ENCODE measurements around the gene EPB41L5.

DNA sequence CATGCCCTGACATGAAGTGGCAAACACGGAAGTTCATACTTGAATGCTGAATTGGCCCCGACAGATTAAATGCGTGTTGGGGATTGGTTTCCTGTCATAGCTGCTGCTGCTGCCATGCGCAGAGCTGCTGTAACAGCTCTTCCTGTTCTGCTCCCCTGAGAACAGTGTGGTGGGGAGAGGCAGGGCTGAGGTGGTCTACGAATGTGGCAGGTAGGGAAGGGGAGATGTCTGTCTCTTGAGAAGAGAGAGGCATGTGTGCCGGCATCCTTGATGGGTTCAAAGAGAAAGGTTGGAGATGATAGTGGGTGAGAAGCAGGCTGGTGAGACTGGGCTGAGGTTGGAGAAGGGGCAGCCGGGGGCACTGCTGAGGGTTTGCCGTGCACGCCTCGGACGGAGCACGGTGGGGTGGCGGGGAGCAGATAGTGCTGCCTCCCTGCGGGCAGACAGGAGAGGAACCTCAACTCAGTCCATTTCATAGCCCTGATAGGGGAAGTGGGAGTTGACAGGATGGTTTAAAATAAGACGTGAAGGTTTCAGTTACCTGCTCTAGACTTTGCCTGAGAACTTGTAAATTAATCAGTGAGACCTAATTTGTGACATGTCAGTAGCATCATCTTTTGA is 164.2 kb downstream of the EPB41L5 start:
- TF ChIP-seq POLR2AphosphoS5 (IDR thresholded peaks at IDR 0.05; ENCODE audit: low read length) (peak; percentile 79), MXI1 (IDR thresholded peaks at IDR 0.05; ENCODE audit: low read depth, low read length) (no peak), LARP7 (IDR thresholded peaks at IDR 0.05) (no peak), STAT1 (conservative IDR thresholded peaks at IDR 0.05) (0 out of 2 replicates have a peak, but pooled peaks have one; percentile 48)
- TF ChIP-seq, protein P1, sequence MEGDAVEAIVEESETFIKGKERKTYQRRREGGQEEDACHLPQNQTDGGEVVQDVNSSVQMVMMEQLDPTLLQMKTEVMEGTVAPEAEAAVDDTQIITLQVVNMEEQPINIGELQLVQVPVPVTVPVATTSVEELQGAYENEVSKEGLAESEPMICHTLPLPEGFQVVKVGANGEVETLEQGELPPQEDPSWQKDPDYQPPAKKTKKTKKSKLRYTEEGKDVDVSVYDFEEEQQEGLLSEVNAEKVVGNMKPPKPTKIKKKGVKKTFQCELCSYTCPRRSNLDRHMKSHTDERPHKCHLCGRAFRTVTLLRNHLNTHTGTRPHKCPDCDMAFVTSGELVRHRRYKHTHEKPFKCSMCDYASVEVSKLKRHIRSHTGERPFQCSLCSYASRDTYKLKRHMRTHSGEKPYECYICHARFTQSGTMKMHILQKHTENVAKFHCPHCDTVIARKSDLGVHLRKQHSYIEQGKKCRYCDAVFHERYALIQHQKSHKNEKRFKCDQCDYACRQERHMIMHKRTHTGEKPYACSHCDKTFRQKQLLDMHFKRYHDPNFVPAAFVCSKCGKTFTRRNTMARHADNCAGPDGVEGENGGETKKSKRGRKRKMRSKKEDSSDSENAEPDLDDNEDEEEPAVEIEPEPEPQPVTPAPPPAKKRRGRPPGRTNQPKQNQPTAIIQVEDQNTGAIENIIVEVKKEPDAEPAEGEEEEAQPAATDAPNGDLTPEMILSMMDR (IDR thresholded peaks at IDR 0.05 in 2 of 3, conservative IDR thresholded peaks at IDR 0.05 in 1 of 3; ENCODE audit: control insufficient read depth in 2 of 3, extremely low read depth in 1 of 3, insufficient read depth in 1 of 3, low read depth in 3 of 3, low read length in 3 of 3): peak; percentile 72 to 83 (median 77)
- TF ChIP-seq, protein P2, sequence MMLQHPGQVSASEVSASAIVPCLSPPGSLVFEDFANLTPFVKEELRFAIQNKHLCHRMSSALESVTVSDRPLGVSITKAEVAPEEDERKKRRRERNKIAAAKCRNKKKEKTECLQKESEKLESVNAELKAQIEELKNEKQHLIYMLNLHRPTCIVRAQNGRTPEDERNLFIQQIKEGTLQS (IDR thresholded peaks at IDR 0.05; ENCODE audit: borderline replicate concordance, extremely low read depth, low read depth, low read length): no peak

Measured in GM12878 (cell line).